ENCODE results near the gene ALK. TPM values are rescaled to one million over a fixed set of nuclear protein-coding genes. Genes with fewer than 3 reads are reported as not detected.

The ALK gene
- total RNA-seq, 2 donors from 2014 or later = not detected

DNA sequence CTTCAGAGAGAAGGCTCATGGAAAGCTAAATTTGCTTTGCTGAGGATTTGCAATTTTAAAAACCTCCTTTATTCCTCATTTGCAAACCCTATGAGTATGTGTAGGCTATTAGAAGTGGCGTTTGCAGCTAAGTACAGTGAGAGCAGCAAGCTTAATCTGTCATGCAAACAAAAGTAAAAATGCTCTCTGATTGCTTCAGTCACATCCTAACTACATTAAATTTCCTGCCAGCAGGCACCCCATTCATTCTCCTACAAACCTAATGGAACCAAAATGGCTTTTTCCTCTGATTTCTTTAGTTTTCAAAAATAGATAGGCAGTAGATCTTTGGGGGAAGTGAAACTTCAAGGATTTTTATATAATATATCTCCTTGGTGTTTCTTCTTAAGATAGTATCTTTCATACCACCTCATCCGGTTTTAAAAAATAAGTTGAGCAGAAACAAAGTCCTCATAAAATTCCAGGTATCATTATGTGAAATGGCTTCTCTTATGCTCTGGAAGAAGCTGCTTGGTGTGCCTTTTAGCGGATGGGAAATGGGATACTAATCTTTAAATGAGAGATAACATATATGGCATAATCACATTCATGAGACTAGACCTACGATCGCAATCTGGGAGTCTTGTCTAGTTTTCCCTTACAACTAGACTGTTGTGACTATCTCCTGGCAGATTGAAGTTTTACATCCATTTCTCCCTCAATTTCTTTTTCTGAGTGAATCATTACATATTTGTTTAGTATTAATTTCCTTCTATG lies 757.1 kb downstream of the ALK start:
- Mint-ChIP-seq H3K4me1 (ENCODE audit: low read depth in 2 of 2) (no peaks in the 10 kb centered on the region), H3K4me3 (no peak overlapping the region), H3K9me3 (no peaks in the 10 kb centered on the region), H3K36me3 (peaks cover under 1% of the 10 kb centered on the region), H3K27me3 (no peaks in the 10 kb centered on the region), H3K27ac (no peak overlapping the region)
- ATAC-seq (no peak), DNase-seq (ENCODE audit: low spot score) (no peak)

DNA sequence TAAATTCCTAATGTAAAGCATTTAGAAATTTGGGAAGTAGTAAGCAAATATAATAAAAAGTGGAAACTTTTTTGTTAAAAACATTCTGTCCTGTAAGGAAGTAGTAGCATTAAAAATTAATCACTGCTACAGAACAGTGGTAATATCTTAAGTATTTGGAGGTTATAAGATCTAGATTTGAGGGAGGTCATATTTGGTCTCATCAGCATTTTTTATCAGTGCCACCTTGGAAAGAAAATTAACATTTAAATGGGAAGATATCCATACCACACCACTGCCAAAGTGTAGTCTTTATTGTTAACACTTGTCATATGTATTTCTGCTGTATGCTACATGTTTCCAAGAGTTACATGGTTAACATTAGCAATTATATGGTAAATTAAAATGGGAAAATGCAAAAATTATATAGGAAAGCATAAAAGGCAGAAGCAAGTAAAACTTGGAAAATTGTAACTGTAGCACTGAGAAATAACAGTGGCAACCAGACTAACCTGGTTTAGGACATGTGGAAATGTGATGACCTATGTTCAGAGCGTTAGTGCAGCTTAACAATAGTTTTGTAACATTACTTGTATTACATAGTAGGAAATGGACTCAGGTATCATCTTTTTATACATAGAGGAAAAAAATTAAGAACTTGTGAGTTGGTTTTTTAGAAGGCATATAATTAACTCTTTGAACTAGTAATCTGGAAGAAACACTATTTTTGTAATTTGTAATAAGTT lies 759.0 kb downstream of the ALK start:
- peaks cover 10% of the 10 kb centered on the region for H3K36me3 Mint-ChIP-seq
- no peak for ATAC-seq
- H3K9me3 Mint-ChIP-seq = no peaks in the 10 kb centered on the region
- no peaks in the 10 kb centered on the region for H3K27me3 Mint-ChIP-seq
- no peak overlapping the region for H3K27ac Mint-ChIP-seq
- DNase-seq (ENCODE audit: low spot score) = no peak
- H3K4me1 Mint-ChIP-seq (ENCODE audit: low read depth in 2 of 2) = no peaks in the 10 kb centered on the region
- H3K4me3 Mint-ChIP-seq = no peak overlapping the region

DNA sequence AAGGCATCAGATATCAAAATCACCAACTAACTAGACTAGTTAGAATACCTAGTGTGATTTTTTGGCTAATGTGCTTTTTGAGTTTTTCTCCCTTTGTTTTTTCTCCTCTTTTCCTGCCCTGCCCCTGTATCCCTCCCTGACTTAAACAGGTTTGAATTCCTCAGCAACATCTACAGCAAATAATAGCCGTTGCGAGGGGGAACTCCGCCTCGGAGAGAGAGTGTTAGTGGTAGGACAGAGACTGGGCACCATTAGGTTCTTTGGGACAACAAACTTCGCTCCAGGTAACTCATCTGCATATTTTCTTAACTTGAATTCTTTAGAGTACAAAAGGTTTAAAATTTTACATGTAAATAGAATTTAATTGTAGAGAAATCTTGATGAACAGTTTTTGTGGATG lies 761.2 kb downstream of the ALK start:
- peaks cover 14% of the 10 kb centered on the region for H3K36me3 Mint-ChIP-seq
- no peak for DNase-seq (ENCODE audit: low spot score)
- no peaks in the 10 kb centered on the region for H3K27me3 Mint-ChIP-seq
- ATAC-seq = no peak
- no peak overlapping the region for H3K4me3 Mint-ChIP-seq
- H3K27ac Mint-ChIP-seq = no peak overlapping the region
- H3K4me1 Mint-ChIP-seq (ENCODE audit: low read depth in 2 of 2) = peaks cover under 1 to 2% of the 10 kb centered on the region in 2 donors
- no peaks in the 10 kb centered on the region for H3K9me3 Mint-ChIP-seq

DNA sequence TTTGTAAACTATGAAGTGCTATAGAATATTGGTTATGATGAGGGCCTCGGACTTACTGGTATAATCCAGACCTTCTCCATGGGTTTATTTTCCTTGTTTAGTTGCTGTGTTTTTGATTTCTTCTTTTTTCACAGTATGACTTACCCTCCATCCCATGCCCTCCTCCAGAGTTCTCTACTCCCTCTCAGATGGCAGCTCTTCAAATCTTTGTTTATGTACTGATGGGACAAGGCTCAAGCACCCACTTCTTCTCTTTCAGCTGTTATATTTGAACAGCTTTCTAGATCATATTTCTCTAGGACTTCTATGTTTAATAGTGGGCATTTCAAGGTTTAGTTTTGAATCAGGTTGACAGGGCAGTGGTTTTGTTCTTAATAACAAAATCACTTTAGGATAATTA lies 762.3 kb downstream of the ALK start:
- ATAC-seq = no peak
- no peak overlapping the region for H3K27ac Mint-ChIP-seq
- H3K4me3 Mint-ChIP-seq = no peak overlapping the region
- no peak for DNase-seq (ENCODE audit: low spot score)
- H3K36me3 Mint-ChIP-seq = peaks cover 18% of the 10 kb centered on the region
- no peaks in the 10 kb centered on the region for H3K9me3 Mint-ChIP-seq
- H3K27me3 Mint-ChIP-seq = no peaks in the 10 kb centered on the region
- peaks cover 8 to 11% of the 10 kb centered on the region in 2 donors for H3K4me1 Mint-ChIP-seq (ENCODE audit: low read depth in 2 of 2)

DNA sequence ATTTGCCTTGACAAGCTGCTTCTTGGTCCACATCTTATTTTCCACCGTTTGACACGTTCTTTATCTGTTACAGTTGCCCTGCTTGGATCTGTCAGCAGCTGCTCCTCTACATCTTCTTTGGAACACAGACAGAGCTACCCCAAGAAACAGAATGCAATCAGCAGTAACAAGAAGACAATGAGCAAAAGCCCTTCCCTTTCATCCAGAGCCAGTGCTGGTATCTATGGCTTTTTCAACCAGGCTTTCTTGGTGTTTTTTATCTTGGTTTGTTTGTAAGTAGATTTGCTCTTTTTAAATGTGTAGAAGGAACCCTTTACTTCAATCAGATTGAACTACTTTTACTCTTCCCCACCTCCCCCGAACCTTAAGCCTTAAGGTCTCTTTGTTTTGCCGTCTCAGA lies 764.3 kb downstream of the ALK start:
- H3K27ac Mint-ChIP-seq = no peak overlapping the region
- no peak overlapping the region for H3K4me3 Mint-ChIP-seq
- H3K36me3 Mint-ChIP-seq = peaks cover 27% of the 10 kb centered on the region
- H3K9me3 Mint-ChIP-seq = no peaks in the 10 kb centered on the region
- H3K27me3 Mint-ChIP-seq = no peaks in the 10 kb centered on the region
- H3K4me1 Mint-ChIP-seq (ENCODE audit: low read depth in 2 of 2) = peaks cover 8 to 11% of the 10 kb centered on the region in 2 donors
- DNase-seq (ENCODE audit: low spot score) = no peak
- ATAC-seq = no peak

DNA sequence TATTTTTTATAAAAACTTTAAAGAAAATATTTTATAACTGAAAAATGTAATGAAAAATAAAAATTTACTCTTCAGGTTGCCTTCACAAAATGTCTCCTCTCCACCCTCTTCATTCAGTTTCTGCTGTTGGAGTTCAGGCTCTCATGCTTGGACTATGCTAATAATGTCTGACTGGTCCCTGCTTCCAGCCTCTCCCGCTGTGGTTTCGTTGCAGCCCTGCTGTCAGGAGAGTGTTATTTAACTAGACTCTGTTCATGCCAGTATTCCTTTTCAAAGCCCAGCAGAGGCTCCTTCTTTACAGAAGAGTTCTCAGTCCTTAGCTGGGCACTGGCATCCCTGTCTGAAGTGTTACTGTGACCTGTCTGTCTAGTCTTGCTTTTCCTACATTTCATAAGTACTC lies 765.8 kb downstream of the ALK start:
- peaks cover 27% of the 10 kb centered on the region for H3K36me3 Mint-ChIP-seq
- H3K27ac Mint-ChIP-seq = peak overlapping the region in 1 of 2 donors; percentile 34
- DNase-seq (ENCODE audit: low spot score) (no peak), ATAC-seq (no peak)
- H3K27me3 Mint-ChIP-seq = no peaks in the 10 kb centered on the region
- peaks cover 8 to 11% of the 10 kb centered on the region in 2 donors for H3K4me1 Mint-ChIP-seq (ENCODE audit: low read depth in 2 of 2)
- H3K9me3 Mint-ChIP-seq = no peaks in the 10 kb centered on the region
- H3K4me3 Mint-ChIP-seq = no peak overlapping the region

DNA sequence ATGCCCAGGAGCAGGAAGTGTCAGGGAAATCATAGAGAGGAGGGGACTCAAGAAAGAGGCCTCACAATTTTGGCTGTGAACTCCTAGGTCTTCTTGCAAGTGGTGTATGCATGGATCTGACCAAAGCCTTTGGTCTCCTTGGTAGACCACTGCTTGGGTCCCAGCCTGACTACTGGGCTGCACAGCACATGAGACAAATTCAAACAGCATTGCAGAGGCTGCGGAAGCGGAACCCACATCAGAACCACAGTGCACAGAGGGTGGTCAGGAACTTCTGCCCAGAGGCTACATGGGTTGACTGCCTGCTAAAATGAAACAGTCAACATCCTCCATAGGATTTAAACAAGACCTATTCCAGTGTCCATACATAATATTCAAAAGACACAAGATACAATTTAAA lies 766.8 kb downstream of the ALK start:
- H3K9me3 Mint-ChIP-seq = no peaks in the 10 kb centered on the region
- H3K27ac Mint-ChIP-seq = peak overlapping the region; percentile 27 to 57
- peaks cover 27% of the 10 kb centered on the region for H3K36me3 Mint-ChIP-seq
- peaks cover 8 to 17% of the 10 kb centered on the region in 2 donors for H3K4me1 Mint-ChIP-seq (ENCODE audit: low read depth in 2 of 2)
- peak overlapping the region; percentile 26 for H3K4me3 Mint-ChIP-seq
- H3K27me3 Mint-ChIP-seq = no peaks in the 10 kb centered on the region
- DNase-seq (ENCODE audit: low spot score) (no peak), ATAC-seq (peak; percentile 20 to 63)

DNA sequence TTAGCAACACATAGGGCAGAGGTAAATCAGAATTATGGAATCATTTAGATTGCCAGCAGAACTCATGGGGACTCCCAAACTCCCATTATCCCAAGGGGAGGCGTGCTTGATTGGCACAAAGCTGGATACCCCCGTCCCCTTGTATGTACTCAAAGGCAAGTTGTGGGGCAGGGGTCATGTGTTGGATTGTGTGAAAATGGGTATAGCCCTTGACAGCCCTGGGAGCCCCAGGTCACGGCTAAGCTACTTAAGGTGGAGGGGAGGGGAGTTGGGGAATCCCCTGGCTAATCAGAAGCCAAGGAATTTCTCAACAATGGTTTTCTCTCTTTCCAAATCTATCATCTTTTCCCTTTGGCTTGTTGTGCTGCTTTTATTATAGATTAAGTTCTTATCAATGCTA lies 773.4 kb downstream of the ALK start:
- no peak overlapping the region for H3K4me3 Mint-ChIP-seq
- H3K36me3 Mint-ChIP-seq = peaks cover 3% of the 10 kb centered on the region
- no peaks in the 10 kb centered on the region for H3K9me3 Mint-ChIP-seq
- no peaks in the 10 kb centered on the region for H3K27me3 Mint-ChIP-seq
- DNase-seq (ENCODE audit: low spot score) (no peak), ATAC-seq (no peak)
- H3K27ac Mint-ChIP-seq = no peak overlapping the region
- peaks cover 0 to 6% of the 10 kb centered on the region in 2 donors for H3K4me1 Mint-ChIP-seq (ENCODE audit: low read depth in 2 of 2)

DNA sequence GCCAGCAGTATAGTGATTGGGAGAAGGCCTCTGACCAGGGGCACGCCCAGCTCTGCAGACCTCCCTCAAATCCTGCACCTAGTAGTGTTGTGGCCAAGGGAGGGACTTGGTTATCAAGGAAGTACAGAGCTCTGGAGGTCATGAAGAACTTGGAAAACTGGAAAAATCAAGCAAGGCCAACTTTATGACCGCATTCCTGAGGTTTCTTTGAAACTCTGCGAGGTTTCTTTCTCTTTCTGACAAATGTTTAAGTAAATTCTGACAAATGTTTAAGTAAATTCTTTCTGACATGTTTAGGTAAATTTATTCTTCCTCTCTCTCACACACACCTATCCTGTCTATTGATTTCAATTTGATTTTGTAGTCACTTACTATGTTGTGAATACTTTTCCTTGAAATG lies 775.2 kb downstream of the ALK start:
- Mint-ChIP-seq H3K36me3 (peaks cover 8% of the 10 kb centered on the region), H3K4me3 (no peak overlapping the region), H3K4me1 (ENCODE audit: low read depth in 2 of 2) (peaks cover 6 to 14% of the 10 kb centered on the region in 2 donors), H3K27ac (no peak overlapping the region), H3K9me3 (no peaks in the 10 kb centered on the region), H3K27me3 (no peaks in the 10 kb centered on the region)
- ATAC-seq = no peak
- no peak for DNase-seq (ENCODE audit: low spot score)

DNA sequence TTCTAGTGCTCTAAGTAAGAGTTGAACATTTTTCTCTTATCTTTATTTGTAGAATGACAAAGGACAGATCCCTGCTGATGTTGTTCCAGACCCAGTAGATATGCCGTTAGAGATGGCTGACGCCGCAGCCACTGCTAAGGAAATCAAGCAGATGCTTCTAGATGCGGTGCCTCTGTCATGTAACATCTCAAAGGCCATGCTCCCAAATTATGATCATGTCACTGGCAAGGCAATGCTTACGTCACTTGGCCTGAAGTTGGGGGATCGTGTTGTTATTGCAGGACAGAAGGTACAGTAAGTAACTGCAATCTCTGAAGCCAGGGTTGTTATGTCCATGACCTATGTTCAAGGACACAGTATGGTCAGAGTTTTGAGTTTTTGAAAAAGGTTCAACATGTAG lies 777.7 kb downstream of the ALK start:
- ATAC-seq (no peak), DNase-seq (ENCODE audit: low spot score) (no peak)
- Mint-ChIP-seq H3K36me3 (peaks cover 26% of the 10 kb centered on the region), H3K4me1 (ENCODE audit: low read depth in 2 of 2) (peaks cover 23 to 25% of the 10 kb centered on the region in 2 donors), H3K27me3 (no peaks in the 10 kb centered on the region), H3K4me3 (no peak overlapping the region), H3K27ac (no peak overlapping the region), H3K9me3 (no peaks in the 10 kb centered on the region)

Other genes starting within 250 kb of the ALK start
- gene YPEL5, start 225.4 kb upstream of the ALK start, total RNA-seq = 10 to 100 TPM; 23.4 to 37.7 TPM

Measured in natural killer cell treated with Interleukin-12 subunit alpha and Interleukin-12 subunit beta and Interleukin-15 and Interleukin-18, amount 100 ng/mL, for 72 hours (primary cell).